HL-60 (cell line): ENCODE data around the gene SORCS2.

Source experiments
- DNase-seq, 2 experiments: peaks; one replicate each; pipeline ENCODE4 v3.0.0-alpha.2; 2010 to 2020; ENCODE audit warnings: low read depth in 1 of 2, low spot score in 1 of 2
- H3K27ac ChIP-seq: fragments of 250-450 bp; sonication (Bioruptor Pico); replicated peaks from 2 replicates; pipeline ENCODE4 v1.5.1; 2020; ENCODE audit warnings: mild to moderate bottlenecking, moderate library complexity
- H3K27me3 ChIP-seq: fragments of 250-450 bp; sonication (Bioruptor Pico); 2 replicates; pipeline ENCODE4 v1.5.1; 2021; ENCODE audit warnings: mild to moderate bottlenecking, moderate library complexity; ENCODE audit not compliant: insufficient read depth, poor library complexity, severe bottlenecking
- H3K4me3 ChIP-seq: replicated peaks from 2 replicates; pipeline ENCODE4 v1.5.1; 2011; ENCODE audit warnings: mild to moderate bottlenecking, control low read depth, low read length; ENCODE audit not compliant: insufficient read depth
- GABPA ChIP-seq: IDR thresholded peaks from 2 replicates; pipeline ENCODE4 v1.6.1; 2012; ENCODE audit warnings: low read depth
- POLR2AphosphoS5 ChIP-seq: IDR thresholded peaks from 2 replicates; pipeline ENCODE4 v1.6.1; 2012; ENCODE audit warnings: low read depth
- SPI1 ChIP-seq: IDR thresholded peaks from 2 replicates; pipeline ENCODE4 v1.6.1; 2012; ENCODE audit warnings: low read depth, mild to moderate bottlenecking, borderline replicate concordance
- TF ChIP-seq, protein P1 (sequence below): IDR thresholded peaks from 2 replicates; pipeline ENCODE4 v1.6.1; 2012; ENCODE audit warnings: low read depth; ENCODE audit not compliant: insufficient replicate concordance
- TF ChIP-seq, protein P2 (sequence below): IDR thresholded peaks from one replicate; pipeline ENCODE4 v1.5.1; 2011; ENCODE audit warnings: low read length, control low read depth, inconsistent platforms; ENCODE audit not compliant: insufficient read depth

Gene SORCS2

DNA sequence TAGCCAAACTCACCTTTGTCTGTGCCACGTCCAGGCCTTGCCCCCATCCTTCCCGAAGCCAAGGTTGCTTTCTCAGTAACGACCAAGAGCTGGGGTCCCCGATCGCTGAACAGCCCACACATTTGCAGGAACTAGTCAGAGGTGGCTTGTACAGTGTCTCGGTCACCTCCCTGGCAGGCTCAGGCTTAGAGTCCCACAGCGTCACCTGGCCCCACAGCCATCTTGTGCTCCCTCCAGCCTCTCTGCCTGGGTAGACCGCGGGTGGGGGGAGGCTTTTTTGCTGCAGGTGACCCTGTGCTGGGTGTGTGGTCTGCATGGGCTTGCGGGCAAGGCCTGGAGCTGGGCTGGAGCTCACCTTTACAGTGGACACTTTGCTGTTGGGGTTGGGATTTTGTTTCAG is 182.2 kb downstream of the SORCS2 start:
- TF ChIP-seq GABPA, result no peak
- TF ChIP-seq SPI1, result no peak
- TF ChIP-seq, protein P1, sequence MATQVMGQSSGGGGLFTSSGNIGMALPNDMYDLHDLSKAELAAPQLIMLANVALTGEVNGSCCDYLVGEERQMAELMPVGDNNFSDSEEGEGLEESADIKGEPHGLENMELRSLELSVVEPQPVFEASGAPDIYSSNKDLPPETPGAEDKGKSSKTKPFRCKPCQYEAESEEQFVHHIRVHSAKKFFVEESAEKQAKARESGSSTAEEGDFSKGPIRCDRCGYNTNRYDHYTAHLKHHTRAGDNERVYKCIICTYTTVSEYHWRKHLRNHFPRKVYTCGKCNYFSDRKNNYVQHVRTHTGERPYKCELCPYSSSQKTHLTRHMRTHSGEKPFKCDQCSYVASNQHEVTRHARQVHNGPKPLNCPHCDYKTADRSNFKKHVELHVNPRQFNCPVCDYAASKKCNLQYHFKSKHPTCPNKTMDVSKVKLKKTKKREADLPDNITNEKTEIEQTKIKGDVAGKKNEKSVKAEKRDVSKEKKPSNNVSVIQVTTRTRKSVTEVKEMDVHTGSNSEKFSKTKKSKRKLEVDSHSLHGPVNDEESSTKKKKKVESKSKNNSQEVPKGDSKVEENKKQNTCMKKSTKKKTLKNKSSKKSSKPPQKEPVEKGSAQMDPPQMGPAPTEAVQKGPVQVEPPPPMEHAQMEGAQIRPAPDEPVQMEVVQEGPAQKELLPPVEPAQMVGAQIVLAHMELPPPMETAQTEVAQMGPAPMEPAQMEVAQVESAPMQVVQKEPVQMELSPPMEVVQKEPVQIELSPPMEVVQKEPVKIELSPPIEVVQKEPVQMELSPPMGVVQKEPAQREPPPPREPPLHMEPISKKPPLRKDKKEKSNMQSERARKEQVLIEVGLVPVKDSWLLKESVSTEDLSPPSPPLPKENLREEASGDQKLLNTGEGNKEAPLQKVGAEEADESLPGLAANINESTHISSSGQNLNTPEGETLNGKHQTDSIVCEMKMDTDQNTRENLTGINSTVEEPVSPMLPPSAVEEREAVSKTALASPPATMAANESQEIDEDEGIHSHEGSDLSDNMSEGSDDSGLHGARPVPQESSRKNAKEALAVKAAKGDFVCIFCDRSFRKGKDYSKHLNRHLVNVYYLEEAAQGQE, result no peak
- Histone ChIP-seq H3K4me3 (no peak overlapping the region), H3K27ac (no peak overlapping the region), H3K27me3 (no peaks in the 10 kb centered on the region)
- DNase-seq, result no peak

- no peak for DNase-seq
- TF ChIP-seq POLR2AphosphoS5, result no peak
- TF ChIP-seq, protein P2, sequence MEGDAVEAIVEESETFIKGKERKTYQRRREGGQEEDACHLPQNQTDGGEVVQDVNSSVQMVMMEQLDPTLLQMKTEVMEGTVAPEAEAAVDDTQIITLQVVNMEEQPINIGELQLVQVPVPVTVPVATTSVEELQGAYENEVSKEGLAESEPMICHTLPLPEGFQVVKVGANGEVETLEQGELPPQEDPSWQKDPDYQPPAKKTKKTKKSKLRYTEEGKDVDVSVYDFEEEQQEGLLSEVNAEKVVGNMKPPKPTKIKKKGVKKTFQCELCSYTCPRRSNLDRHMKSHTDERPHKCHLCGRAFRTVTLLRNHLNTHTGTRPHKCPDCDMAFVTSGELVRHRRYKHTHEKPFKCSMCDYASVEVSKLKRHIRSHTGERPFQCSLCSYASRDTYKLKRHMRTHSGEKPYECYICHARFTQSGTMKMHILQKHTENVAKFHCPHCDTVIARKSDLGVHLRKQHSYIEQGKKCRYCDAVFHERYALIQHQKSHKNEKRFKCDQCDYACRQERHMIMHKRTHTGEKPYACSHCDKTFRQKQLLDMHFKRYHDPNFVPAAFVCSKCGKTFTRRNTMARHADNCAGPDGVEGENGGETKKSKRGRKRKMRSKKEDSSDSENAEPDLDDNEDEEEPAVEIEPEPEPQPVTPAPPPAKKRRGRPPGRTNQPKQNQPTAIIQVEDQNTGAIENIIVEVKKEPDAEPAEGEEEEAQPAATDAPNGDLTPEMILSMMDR, result no peak
- TF ChIP-seq, protein P1, result no peak
- TF ChIP-seq GABPA, result no peak
- TF ChIP-seq SPI1, result no peak
- no peaks in the 10 kb centered on the region for H3K27me3 ChIP-seq
- H3K4me3 ChIP-seq, result no peak overlapping the region
- H3K27ac ChIP-seq, result no peak overlapping the region
Measured at GRCh38 chr4:7375427-7375826, 183.1 kb downstream of the SORCS2 start.

GRCh38 chr4:7377223-7377865 is 185.0 kb downstream of the SORCS2 start:
- H3K4me3 ChIP-seq, result no peak overlapping the region

More at GRCh38 chr4:7377223-7377865, 185.0 kb downstream of the SORCS2 start:
- Histone ChIP-seq H3K27ac (no peak overlapping the region), H3K27me3 (no peaks in the 10 kb centered on the region)
- DNase-seq, result no peak
- TF ChIP-seq, protein P1, result no peak
- TF ChIP-seq GABPA (no peak), POLR2AphosphoS5 (no peak), SPI1 (no peak)
- TF ChIP-seq, protein P2, result no peak
